ENCODE measurements around the gene SLC12A8. TPM values are rescaled to one million over a fixed set of nuclear protein-coding genes. Genes with fewer than 3 reads are reported as not detected.

SLC12A8 gene
- total RNA-seq, 1 experiment from 2014 or later: 30.7 TPM

GRCh38 chr3:125103406-125103805 lies 109.1 kb downstream of the SLC12A8 start:
- Histone ChIP-seq H3F3A (ENCODE audit: insufficient read depth, low read depth) (no peaks in the 10 kb centered on the region), H3K4me1 (replicated peaks; ENCODE audit: insufficient read depth) (peaks cover 16% of the 10 kb centered on the region), H3K36me3 (ENCODE audit: low read depth) (peaks cover 7% of the 10 kb centered on the region; the same call in 1 of the 2 replicates), H3K9me2 (ENCODE audit: insufficient read depth) (no peaks in the 10 kb centered on the region), H3K27ac (no peak overlapping the region), H4K20me1 (ENCODE audit: insufficient read depth) (no peaks in the 10 kb centered on the region), H3K4me2 (no peak overlapping the region), H3K4me3 (no peak overlapping the region), H3K9me3 (ENCODE audit: insufficient read depth, low read depth) (no peaks in the 10 kb centered on the region), H3K27me3 (ENCODE audit: insufficient read depth, low read depth) (no peaks in the 10 kb centered on the region), H3K79me2 (ENCODE audit: low read depth) (no peaks in the 10 kb centered on the region), H2AFZ (no peak overlapping the region)
- no peak for DNase-seq
- TF ChIP-seq CTCF (conservative IDR thresholded peaks at IDR 0.05) (no peak), EZH2 (IDR thresholded peaks at IDR 0.05; ENCODE audit: low read depth) (no peak)
- ChIA-PET CTCF (no interaction called here), POLR2A (ENCODE audit: unreplicated experiment) (no interaction called here)
- intact Hi-C loops (cut with micrococcal nuclease; ENCODE audit: unreplicated experiment): no loop called here
- no TSS peak for BruUV-seq (replicated peaks)

- DNase-seq: no peak
- Histone ChIP-seq H3K9me3 (ENCODE audit: insufficient read depth, low read depth) (no peaks in the 10 kb centered on the region), H3K4me2 (no peak overlapping the region), H3K9me2 (ENCODE audit: insufficient read depth) (no peaks in the 10 kb centered on the region), H3K79me2 (ENCODE audit: low read depth) (no peaks in the 10 kb centered on the region), H2AFZ (no peak overlapping the region), H3K4me1 (replicated peaks; ENCODE audit: insufficient read depth) (peaks cover 7% of the 10 kb centered on the region), H3K27ac (no peak overlapping the region), H3K36me3 (ENCODE audit: low read depth) (peaks cover 7% of the 10 kb centered on the region; the same call in 1 of the 2 replicates), H3K4me3 (no peak overlapping the region), H3F3A (ENCODE audit: insufficient read depth, low read depth) (no peaks in the 10 kb centered on the region), H4K20me1 (ENCODE audit: insufficient read depth) (no peaks in the 10 kb centered on the region), H3K27me3 (ENCODE audit: insufficient read depth, low read depth) (no peaks in the 10 kb centered on the region)
- CTCF ChIA-PET: no interaction called here
- TF ChIP-seq EZH2 (IDR thresholded peaks at IDR 0.05; ENCODE audit: low read depth) (no peak), CTCF (conservative IDR thresholded peaks at IDR 0.05) (no peak)
- intact Hi-C loops (cut with micrococcal nuclease; ENCODE audit: unreplicated experiment): no loop called here
- POLR2A ChIA-PET (ENCODE audit: unreplicated experiment): no interaction called here
- no TSS peak for BruUV-seq (replicated peaks)
These were observed 110.1 kb downstream of the SLC12A8 start for GRCh38 chr3:125102470-125102869.

GRCh38 chr3:125098611-125099291 lies 113.8 kb downstream of the SLC12A8 start:
- Histone ChIP-seq H3K27me3 (ENCODE audit: insufficient read depth, low read depth) (no peaks in the 10 kb centered on the region), H2AFZ (no peak overlapping the region), H4K20me1 (ENCODE audit: insufficient read depth) (no peaks in the 10 kb centered on the region), H3K4me2 (no peak overlapping the region), H3K9me2 (ENCODE audit: insufficient read depth) (no peaks in the 10 kb centered on the region), H3K4me3 (no peak overlapping the region), H3K36me3 (ENCODE audit: low read depth) (no peaks in the 10 kb centered on the region; the same call in 1 of the 2 replicates), H3K4me1 (replicated peaks; ENCODE audit: insufficient read depth) (no peaks in the 10 kb centered on the region), H3K27ac (no peak overlapping the region), H3F3A (ENCODE audit: insufficient read depth, low read depth) (no peaks in the 10 kb centered on the region), H3K9me3 (ENCODE audit: insufficient read depth, low read depth) (no peaks in the 10 kb centered on the region), H3K79me2 (ENCODE audit: low read depth) (no peaks in the 10 kb centered on the region)
- no peak for TF ChIP-seq EZH2 (IDR thresholded peaks at IDR 0.05; ENCODE audit: low read depth)
- TF ChIP-seq CTCF (conservative IDR thresholded peaks at IDR 0.05): no peak
- no peak for DNase-seq
- CTCF ChIA-PET: interaction anchor here (0.6 kb wide), 1 partner anchor 270 kb away, joined by 3 read pairs; no protein-coding TSS in a partner anchor
- POLR2A ChIA-PET (ENCODE audit: unreplicated experiment): no interaction called here
- BruUV-seq (replicated peaks): no TSS peak
- intact Hi-C loops (cut with micrococcal nuclease; ENCODE audit: unreplicated experiment): no loop called here

Data from PC-9 (cell line).